C4-2B (cell line): ENCODE measurements around the gene CCDC74B.

ENCODE experiments used
- ZFX ChIP-seq: fragments of 450-650 bp; IDR thresholded peaks from 2 replicates; pipeline ENCODE4 v1.6.1; 2017
- TF ChIP-seq, protein P1 (sequence below): fragments of 450-650 bp; conservative IDR thresholded peaks from 2 replicates; pipeline ENCODE4 v1.5.1; 2017; ENCODE audit warnings: mild to moderate bottlenecking

DNA sequence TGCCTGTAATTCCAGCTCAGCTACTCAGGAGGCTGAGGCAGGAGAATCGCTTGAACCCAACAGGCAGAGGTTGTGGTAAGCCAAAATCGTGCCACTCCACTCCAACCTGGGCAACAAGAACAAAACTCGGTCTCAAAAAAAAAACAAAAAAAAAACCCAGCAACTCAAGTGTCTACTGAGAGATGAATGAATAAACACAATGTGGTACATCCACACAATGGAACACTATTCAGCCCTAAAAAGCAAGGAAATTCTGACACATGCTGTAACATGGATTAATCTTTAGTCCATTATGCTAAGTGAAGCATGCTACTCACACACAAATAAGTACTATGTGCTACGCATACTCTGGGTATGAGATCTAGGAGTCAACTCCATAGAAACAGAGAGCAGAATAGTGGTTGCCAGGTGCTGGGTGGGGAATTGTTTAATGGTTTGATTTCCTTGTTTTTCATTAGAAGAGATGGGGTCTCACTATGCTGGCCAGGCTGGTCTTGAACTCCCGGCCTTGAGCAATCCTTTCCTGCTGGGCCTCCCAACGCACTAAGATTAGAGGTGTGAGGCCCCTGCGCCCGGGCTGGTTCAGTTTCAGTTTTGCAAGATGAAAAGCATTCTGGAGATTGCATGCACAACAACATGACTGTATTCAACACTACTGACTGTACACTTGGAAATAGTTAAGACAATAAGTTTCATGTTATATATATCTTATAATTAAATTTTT, 20.5 kb upstream of the CCDC74B start:
- TF ChIP-seq, protein P1, sequence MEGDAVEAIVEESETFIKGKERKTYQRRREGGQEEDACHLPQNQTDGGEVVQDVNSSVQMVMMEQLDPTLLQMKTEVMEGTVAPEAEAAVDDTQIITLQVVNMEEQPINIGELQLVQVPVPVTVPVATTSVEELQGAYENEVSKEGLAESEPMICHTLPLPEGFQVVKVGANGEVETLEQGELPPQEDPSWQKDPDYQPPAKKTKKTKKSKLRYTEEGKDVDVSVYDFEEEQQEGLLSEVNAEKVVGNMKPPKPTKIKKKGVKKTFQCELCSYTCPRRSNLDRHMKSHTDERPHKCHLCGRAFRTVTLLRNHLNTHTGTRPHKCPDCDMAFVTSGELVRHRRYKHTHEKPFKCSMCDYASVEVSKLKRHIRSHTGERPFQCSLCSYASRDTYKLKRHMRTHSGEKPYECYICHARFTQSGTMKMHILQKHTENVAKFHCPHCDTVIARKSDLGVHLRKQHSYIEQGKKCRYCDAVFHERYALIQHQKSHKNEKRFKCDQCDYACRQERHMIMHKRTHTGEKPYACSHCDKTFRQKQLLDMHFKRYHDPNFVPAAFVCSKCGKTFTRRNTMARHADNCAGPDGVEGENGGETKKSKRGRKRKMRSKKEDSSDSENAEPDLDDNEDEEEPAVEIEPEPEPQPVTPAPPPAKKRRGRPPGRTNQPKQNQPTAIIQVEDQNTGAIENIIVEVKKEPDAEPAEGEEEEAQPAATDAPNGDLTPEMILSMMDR = no peak
- TF ChIP-seq ZFX = no peak
